HepG2 (cell line): ENCODE data around the gene RALY. TPM values are rescaled to one million over a fixed set of nuclear protein-coding genes. Genes with fewer than 3 reads are reported as not detected.

Source experiments
- CBX5 ChIP-seq: sonication (generic); formaldehyde crosslinking; IDR thresholded peaks from 2 replicates; pipeline ENCODE4 v1.4.0; 2020; ENCODE audit warnings: missing genetic modification reagents, borderline replicate concordance
- CHCHD3 ChIP-seq: sonication (generic); formaldehyde crosslinking; IDR thresholded peaks from 2 replicates; pipeline ENCODE4 v1.8.0; 2022; ENCODE audit warnings: mild to moderate bottlenecking, missing genetic modification reagents, moderate library complexity
- FOXA3 ChIP-seq: IDR thresholded peaks from 2 replicates; pipeline ENCODE4 v1.6.1; 2016; ENCODE audit warnings: missing genetic modification reagents, missing compliant biosample characterization
- FOXK2 ChIP-seq: fragments of 450-650 bp; IDR thresholded peaks from 2 replicates; pipeline ENCODE4 v1.6.1; 2016
- HNRNPL ChIP-seq: fragments of 200-400 bp; formaldehyde crosslinking; IDR thresholded peaks from 2 replicates; pipeline ENCODE4 v1.6.1; 2017; ENCODE audit warnings: mild to moderate bottlenecking, low read depth, low read length
- NFYC ChIP-seq: IDR thresholded peaks from 2 replicates; pipeline ENCODE4 v1.6.1; 2016; ENCODE audit warnings: missing genetic modification reagents, missing compliant biosample characterization
- NPAS2 ChIP-seq: sonication (generic); formaldehyde crosslinking; IDR thresholded peaks from 2 replicates; pipeline ENCODE4 v1.8.0; 2022; ENCODE audit warnings: mild to moderate bottlenecking, missing genetic modification reagents, borderline replicate concordance
- RCOR2 ChIP-seq: IDR thresholded peaks from 2 replicates; pipeline ENCODE4 v1.6.1; 2016; ENCODE audit warnings: missing biosample characterization, missing genetic modification reagents
- TFDP2 ChIP-seq: sonication (generic); formaldehyde crosslinking; IDR thresholded peaks from 2 replicates; pipeline ENCODE4 v1.4.0; 2020; ENCODE audit warnings: missing genetic modification reagents
- XRCC5 ChIP-seq: fragments of 200-400 bp; formaldehyde crosslinking; optimal IDR thresholded peaks from 2 replicates; pipeline ENCODE3; 2017; ENCODE audit warnings: mild to moderate bottlenecking, low read length
- ZC3H13 ChIP-seq: sonication (generic); formaldehyde crosslinking; IDR thresholded peaks from 2 replicates; pipeline ENCODE4 v1.8.1; 2023; ENCODE audit warnings: mild to moderate bottlenecking, missing genetic modification reagents, moderate library complexity
- ZNF121 ChIP-seq: sonication (generic); formaldehyde crosslinking; IDR thresholded peaks from 2 replicates; pipeline ENCODE4 v1.5.0; 2020; ENCODE audit warnings: mild to moderate bottlenecking, missing genetic modification reagents
- ZNF232 ChIP-seq: sonication (generic); formaldehyde crosslinking; IDR thresholded peaks from 2 replicates; pipeline ENCODE4 v1.4.0; 2020; ENCODE audit warnings: missing genetic modification reagents, borderline replicate concordance
- ZNF331 ChIP-seq: sonication (generic); formaldehyde crosslinking; IDR thresholded peaks from 2 replicates; pipeline ENCODE4 v1.4.0; 2020; ENCODE audit warnings: missing genetic modification reagents
- ZNF496 ChIP-seq: sonication (generic); formaldehyde crosslinking; IDR thresholded peaks from 2 replicates; pipeline ENCODE4 v1.8.1; 2023; ENCODE audit warnings: mild to moderate bottlenecking, moderate library complexity, missing genetic modification reagents; ENCODE audit not compliant: insufficient replicate concordance
- ZNF501 ChIP-seq: sonication (generic); formaldehyde crosslinking; IDR thresholded peaks from 2 replicates; pipeline ENCODE4 v1.5.1; 2020; ENCODE audit warnings: mild to moderate bottlenecking, moderate library complexity, missing genetic modification reagents
- ZNF646 ChIP-seq: sonication (generic); formaldehyde crosslinking; IDR thresholded peaks from 2 replicates; pipeline ENCODE4 v1.9.0; 2021; ENCODE audit warnings: mild to moderate bottlenecking, missing genetic modification reagents
- ZNF703 ChIP-seq: sonication (generic); formaldehyde crosslinking; IDR thresholded peaks from 2 replicates; pipeline ENCODE4 v1.5.1; 2020; ENCODE audit warnings: missing genetic modification reagents, mild to moderate bottlenecking, moderate library complexity, borderline replicate concordance
- ZNF746 ChIP-seq: sonication (generic); formaldehyde crosslinking; IDR thresholded peaks from 2 replicates; pipeline ENCODE4 v1.8.0; 2022; ENCODE audit warnings: mild to moderate bottlenecking, missing genetic modification reagents
- ZNF839 ChIP-seq: sonication (generic); formaldehyde crosslinking; IDR thresholded peaks from 2 replicates; pipeline ENCODE4 v1.4.0; 2020; ENCODE audit warnings: missing genetic modification reagents, mild to moderate bottlenecking, borderline replicate concordance
- ZXDC ChIP-seq: sonication (generic); formaldehyde crosslinking; IDR thresholded peaks from 2 replicates; pipeline ENCODE4 v1.5.0; 2020; ENCODE audit warnings: mild to moderate bottlenecking, missing genetic modification reagents
- polyA plus RNA-seq, 8 experiments: library from polyadenylated mRNA; depleted of rRNA in 3 of 8; stranded (reverse) in 7 of 8; unstranded in 1 of 8; fragments of >200 nt; fragmentation: Illumina TruSeq in 4 of 8; extraction: Trizol in 4 of 8; gene quantifications; 2 replicates each; pipeline versions ENCODE4 v1.2.1 to v1.2.3, GENCODE V29; 2011 to 2016; ENCODE audit warnings: low read depth in 4 of 8, missing spikeins in 1 of 8, mixed read lengths in 1 of 8; ENCODE audit not compliant: insufficient read depth in 1 of 8
- total RNA-seq, 5 experiments: library from RNA; depleted of rRNA; stranded (reverse); fragments of >200 nt; fragmentation: Illumina TruSeq; extraction: Trizol; gene quantifications; 2 replicates each; pipeline ENCODE4 v1.2.3, GENCODE V29; 2016; ENCODE audit warnings: low read depth in 1 of 5

Gene RALY
- total and polyA plus RNA-seq, 2 of the 13 experiments (the other 11 are each of a cell fraction or from before 2014, with no cell fraction given): 178 to 186 TPM

- TF ChIP-seq CBX5: 0 out of 2 replicates have a peak, but pooled peaks have one; percentile 70
- 0 out of 2 replicates have a peak, but pooled peaks have one; percentile 33 for TF ChIP-seq ZNF501
- TF ChIP-seq ZNF646 (CRISPR knock-in tag): no peak
- TF ChIP-seq ZNF703 (CRISPR knock-in tag): no peak
- no peak for TF ChIP-seq CHCHD3 (CRISPR knock-in tag)
- TF ChIP-seq ZNF746 (CRISPR knock-in tag): no peak
- TF ChIP-seq ZNF496 (CRISPR knock-in tag): no peak
- TF ChIP-seq ZNF331 (CRISPR knock-in tag): 0 out of 2 replicates have a peak, but pooled peaks have one; percentile 58
- no peak for TF ChIP-seq TFDP2 (CRISPR knock-in tag)
- peak; percentile 8; the same call in 1 of the 2 replicates for TF ChIP-seq ZNF121
- peak; percentile 46; the same call in 1 of the 2 replicates for TF ChIP-seq RCOR2
- TF ChIP-seq NPAS2 (CRISPR knock-in tag): no peak
- no peak for TF ChIP-seq ZC3H13 (CRISPR knock-in tag)
- no peak for TF ChIP-seq FOXK2
- peak; percentile 44; the same call in 1 of the 2 replicates for TF ChIP-seq FOXA3 (CRISPR knock-in tag)
- TF ChIP-seq ZNF839 (CRISPR knock-in tag): no peak
- no peak for TF ChIP-seq HNRNPL
- no peak for TF ChIP-seq NFYC
- TF ChIP-seq ZNF232 (CRISPR knock-in tag): no peak
- TF ChIP-seq ZXDC: no peak
- TF ChIP-seq XRCC5: peak; percentile 57
Observed at GRCh38 chr20:34129518-34130162, 135.9 kb downstream of the RALY start (continued).
